HG03064 (cell line): Measurements from ENCODE around the gene MOSMO.
"Not testable (repeated sequence)": the region's sequence is repeated elsewhere in the genome, so short reads cannot be mapped to it uniquely, and the experiment has no call there.

Experiments
- ATAC-seq: cut with Tn5 transposase; IDR thresholded peaks from one replicate; pipeline ENCODE4 v1.9.1; 2021; ENCODE audit warnings: low read depth; ENCODE audit not compliant: unreplicated experiment

MOSMO gene

DNA sequence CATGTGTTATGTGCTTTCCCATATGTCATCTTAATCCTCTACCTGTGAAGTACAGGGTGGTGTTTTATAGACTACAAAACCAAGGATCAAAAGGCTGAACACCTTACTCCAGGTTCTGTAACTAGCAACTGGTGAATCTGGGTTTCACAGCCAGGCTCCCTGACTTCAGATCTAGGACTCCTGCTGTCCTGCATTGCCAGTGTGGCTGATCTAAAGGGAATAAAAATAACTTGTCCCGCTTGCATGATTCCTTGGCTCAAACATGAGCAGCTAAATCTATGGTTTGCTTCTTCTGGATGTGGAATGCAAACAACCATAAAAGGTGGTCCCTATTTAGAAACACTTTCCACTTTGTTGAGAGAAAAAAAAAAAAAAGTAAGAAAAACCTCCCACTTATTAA lies 80.7 kb downstream of the MOSMO start:
- no peak for ATAC-seq

DNA sequence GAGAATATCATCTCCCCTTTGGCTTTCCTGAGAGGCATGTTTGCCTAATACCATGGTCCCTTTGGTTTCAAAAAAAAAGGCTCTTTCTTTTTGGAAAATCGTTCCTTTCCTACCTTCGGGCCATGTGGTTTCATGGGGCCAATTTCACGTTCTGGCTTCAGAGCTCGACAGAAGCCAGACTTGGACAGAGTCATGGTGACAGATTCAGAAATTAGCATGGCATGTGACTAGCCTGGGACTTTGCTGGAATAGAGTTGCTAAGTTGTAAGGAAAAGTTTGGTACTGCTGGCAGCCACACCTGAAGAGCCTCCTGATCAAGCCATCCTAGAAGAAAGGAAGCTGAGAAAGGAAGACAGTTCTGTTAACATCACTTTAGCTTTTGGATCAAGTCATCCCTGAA lies 82.0 kb downstream of the MOSMO start:
- ATAC-seq: no peak

GRCh38 chr16:22091721-22092120 lies 83.8 kb downstream of the MOSMO start:
- ATAC-seq: no peak

- ATAC-seq: no peak
Observed at GRCh38 chr16:22092143-22092933, 84.4 kb downstream of the MOSMO start, which contains the start of gene VWA3A. Gene VWA3A, plus strand, starts transcription at chr16:22092541. Its CDS starts 97 bp downstream, at chr16:22092638.

- ATAC-seq: no peak
Observed at GRCh38 chr16:22093331-22093730, 85.4 kb downstream of the MOSMO start.

DNA sequence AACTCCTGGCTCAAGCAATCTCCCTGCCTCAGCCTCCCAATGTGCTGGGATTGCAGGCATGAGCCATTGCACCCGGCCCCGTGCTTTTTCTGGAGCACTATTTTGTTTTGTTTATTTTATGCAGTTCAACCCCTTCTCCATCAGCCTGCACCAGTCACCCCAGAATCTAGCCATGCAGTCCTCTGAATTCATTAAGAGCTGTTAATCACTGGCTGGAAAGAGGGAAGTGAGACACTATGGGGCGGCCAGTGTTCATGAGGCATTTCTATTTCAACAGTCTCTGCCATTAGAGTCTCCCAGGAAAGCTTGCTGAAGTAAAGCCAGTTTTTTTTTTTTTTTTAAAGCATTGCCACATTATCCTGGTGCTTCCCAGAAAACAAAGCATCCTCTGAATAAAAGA lies 86.1 kb downstream of the MOSMO start:
- ATAC-seq: no peak

GRCh38 chr16:22098405-22099255 lies 90.7 kb downstream of the MOSMO start:
- no peak for ATAC-seq

- ATAC-seq: no peak
Observed at GRCh38 chr16:22099256-22099975, 91.5 kb downstream of the MOSMO start.

DNA sequence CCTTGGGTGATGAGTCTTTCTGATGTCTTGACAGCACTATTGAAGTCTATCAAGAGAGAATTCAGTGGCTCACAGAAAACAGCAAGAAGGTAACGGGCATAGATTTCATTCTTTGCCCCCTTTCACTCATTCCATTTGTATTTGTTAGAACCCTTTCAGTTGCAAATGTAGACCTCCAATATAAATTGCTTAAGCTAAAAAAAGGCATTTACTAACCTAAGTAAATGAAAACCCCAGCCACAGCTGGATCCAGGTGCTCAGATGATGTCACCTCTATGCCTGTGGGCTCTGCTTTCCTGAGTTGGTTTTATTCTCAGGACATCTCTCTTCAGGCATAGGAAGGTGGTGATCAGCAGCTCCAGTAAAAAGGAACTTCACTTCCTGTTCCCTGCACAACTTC lies 95.5 kb downstream of the MOSMO start:
- ATAC-seq: no peak

DNA sequence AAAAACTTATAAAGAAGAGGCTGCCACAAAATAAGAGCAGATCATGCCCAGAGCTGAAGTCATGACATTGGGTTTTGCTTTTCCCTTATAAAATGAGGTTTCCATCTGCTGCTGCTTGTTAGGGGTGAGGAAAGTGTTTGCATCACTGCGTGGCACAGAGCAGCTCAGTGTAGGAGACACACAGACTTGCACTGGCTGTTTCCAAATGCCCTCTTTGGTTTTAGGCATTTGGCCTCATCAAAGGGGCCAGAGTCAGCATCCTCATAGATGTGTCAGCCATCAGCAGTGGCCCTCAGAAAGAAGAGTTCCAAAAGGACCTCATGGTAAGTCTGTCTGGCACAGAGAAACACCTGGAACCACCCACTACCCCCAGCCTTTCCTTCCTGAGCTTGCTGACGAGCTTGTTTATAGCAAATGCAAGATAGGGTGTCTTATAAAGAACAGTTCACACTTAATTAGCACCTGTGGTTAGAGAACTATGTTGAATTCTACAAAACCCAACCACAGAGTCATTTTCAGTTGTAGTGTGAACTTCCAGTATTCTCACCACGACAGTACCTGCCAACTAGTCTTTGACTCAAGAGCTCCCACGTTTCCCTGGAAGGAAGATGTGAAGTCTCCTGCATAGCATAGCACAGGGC lies 101.5 kb downstream of the MOSMO start:
- no peak for ATAC-seq

- ATAC-seq: not testable (repeated sequence)
Observed at GRCh38 chr16:22111629-22112028, 103.7 kb downstream of the MOSMO start.

GRCh38 chr16:22116095-22116700 lies 108.3 kb downstream of the MOSMO start:
- no peak for ATAC-seq

DNA sequence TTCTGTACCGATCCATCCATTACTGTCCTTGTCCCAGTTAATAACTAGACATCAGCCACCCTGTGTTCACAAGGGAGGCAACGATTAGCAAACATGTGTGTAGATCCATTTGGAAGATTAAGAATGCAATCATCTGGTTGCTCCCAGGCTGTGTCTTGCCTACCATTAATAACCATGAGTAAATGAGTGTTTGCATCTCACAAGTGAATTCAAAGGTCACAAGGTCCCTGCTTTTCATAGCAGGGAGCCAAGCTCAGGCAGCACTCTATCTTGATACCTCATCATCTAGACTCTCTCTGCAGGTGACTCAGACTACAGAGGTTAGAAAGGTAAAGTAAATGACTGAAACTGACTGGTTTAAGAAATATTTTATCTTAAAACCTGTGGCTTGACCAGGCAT lies 109.7 kb downstream of the MOSMO start:
- ATAC-seq: no peak

- ATAC-seq: no peak
Observed at GRCh38 chr16:22120440-22120839, 112.5 kb downstream of the MOSMO start.

DNA sequence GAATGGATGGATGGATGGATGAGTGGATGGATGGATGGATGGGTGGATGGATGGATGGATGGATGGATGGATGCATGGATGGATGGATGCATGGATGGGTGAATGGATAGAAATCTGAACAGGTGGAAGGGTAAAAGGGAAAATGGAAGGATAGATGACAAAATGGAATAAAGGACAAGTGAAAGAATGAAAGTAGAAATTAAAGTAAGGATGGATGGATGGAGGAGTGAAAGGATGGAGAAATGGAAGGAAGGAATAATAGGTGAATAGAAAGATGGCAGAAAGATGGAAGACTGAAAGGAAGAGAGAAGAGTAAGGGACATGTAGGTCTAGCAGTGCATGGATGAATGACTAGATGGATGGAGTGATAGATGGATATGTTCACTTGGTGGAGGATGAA lies 114.3 kb downstream of the MOSMO start:
- ATAC-seq: no peak

DNA sequence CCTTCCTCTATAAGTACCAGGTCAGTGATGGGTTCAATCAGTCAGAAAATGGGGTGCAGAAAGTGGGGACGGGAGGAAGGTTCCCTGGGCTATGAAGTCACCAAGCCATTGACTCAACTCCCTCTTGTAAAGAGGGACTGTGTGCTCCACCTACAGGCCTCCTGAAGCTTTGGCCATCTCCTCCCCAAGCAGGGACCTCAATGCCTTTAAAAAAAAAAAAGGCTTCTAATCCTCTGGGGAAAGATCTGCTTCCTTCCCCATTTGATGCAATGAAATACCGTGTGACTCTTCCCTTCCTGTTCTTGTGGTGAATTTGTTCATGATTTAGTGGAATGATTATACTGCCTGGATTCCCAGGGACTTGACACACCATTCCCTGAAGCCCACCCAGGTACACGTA lies 115.2 kb downstream of the MOSMO start:
- no peak for ATAC-seq

GRCh38 chr16:22123759-22124490 lies 116.0 kb downstream of the MOSMO start:
- ATAC-seq: no peak

- ATAC-seq: no peak
Observed at GRCh38 chr16:22124583-22125284, 116.8 kb downstream of the MOSMO start.

DNA sequence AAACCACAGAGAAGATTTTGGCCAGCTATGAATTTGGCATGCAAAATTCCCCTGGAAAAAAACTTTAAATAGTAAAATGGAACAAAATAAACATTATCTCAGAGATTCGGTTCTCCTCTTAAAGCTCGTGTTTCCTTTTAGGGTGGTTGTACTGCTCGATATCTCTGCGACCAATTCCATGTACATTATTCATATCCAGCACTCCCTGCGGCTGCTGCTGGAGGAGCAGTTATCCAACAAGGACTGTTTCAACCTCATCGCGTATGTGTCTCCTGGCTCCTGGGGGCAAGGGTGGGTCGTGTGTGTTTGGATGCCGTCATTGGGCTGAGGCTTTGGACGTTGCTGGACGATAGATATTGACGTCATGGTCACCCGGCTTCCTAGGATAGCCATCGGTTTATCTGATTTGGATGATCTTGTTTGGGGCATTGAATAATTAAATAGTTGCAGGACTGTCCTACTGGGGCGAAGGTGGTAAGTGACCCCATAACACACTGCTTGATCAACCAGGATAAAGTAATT lies 118.2 kb downstream of the MOSMO start:
- no peak for ATAC-seq
